K562 (cell line): ENCODE measurements around the gene PLA2G15. TPM values are rescaled to one million over a fixed set of nuclear protein-coding genes. Genes with fewer than 3 reads are reported as not detected.

ENCODE experiments used
- ATAC-seq: fragments of 200-7000 bp; cut with Tn5 transposase; 3 replicates; pipeline ENCODE4 v1.9.1; 2020; ENCODE audit warnings: moderate library complexity
- BruUV-seq: library from RNA; stranded (reverse); fragments of 400-500 nt; replicated peaks from 2 replicates; lab custom pipeline; 2021; lab: Mats Ljungman, UMichigan
- CTCF ChIA-PET: fragments of 300-600 bp; formaldehyde crosslinking; extraction: SDS; loops from one replicate; lab custom pipeline; 2021; ENCODE audit warnings: low intra/inter-chr PET ratio; lab: Yijun Ruan, JAX
- POLR2A ChIA-PET: fragments of 300-600, 350-650 bp; sonication (Branson Sonifier 250); formaldehyde crosslinking; extraction: SDS; loops from one replicate; lab custom pipeline; 2021; ENCODE audit warnings: antibody characterized with exemption, inconsistent platforms; lab: Yijun Ruan, JAX
- DNase-seq, 4 experiments: peaks; one replicate each; pipeline versions ENCODE4 v3.0.0 to v3.0.0-alpha.2; 2011 to 2018; ENCODE audit warnings: low spot score in 3 of 4, mixed read lengths in 3 of 4; ENCODE audit errors: extremely low read depth in 1 of 4
- FAIRE-seq: peaks from 2 replicates; lab custom pipeline; 2011; peaks lifted over from hg19 to GRCh38; lab: Jason Lieb, UNC
- H2AFZ ChIP-seq: 2 replicates; pipeline ENCODE4 v1.6.0; 2011; ENCODE audit warnings: low read depth, low read length, control low read depth, inconsistent platforms
- H3K27ac ChIP-seq: fragments of 200-600 bp; 3 replicates; pipeline ENCODE4 v1.8.0; 2011; ENCODE audit warnings: low read depth, mild to moderate bottlenecking, control low read depth, inconsistent platforms, low read length, moderate library complexity, mixed read lengths; ENCODE audit errors: extremely low read depth
- H3K27me3 ChIP-seq, 2 experiments: fragments of 300-600 bp in 1 of 2; 2 replicates in 1 of 2; 3 replicates in 1 of 2; pipeline versions ENCODE4 v1.6.0 to v1.8.0; 2011; ENCODE audit warnings: inconsistent platforms in 2 of 2, low read length in 2 of 2, mild to moderate bottlenecking in 1 of 2, mixed read lengths in 1 of 2, moderate library complexity in 1 of 2; ENCODE audit not compliant: control insufficient read depth in 2 of 2, insufficient read depth in 2 of 2
- H3K36me3 ChIP-seq: fragments of 300-600 bp; 3 replicates; pipeline ENCODE4 v1.8.0; 2011; ENCODE audit warnings: mild to moderate bottlenecking, low read length, inconsistent platforms; ENCODE audit not compliant: control insufficient read depth, insufficient read depth
- H3K4me1 ChIP-seq, 2 experiments: fragments of 200-600 bp in 1 of 2; replicated peaks in 1 of 2; 2 replicates in 1 of 2; 3 replicates in 1 of 2; pipeline versions ENCODE4 v1.5.1 to v1.8.0; 2011; ENCODE audit warnings: inconsistent platforms in 2 of 2, low read length in 2 of 2, mild to moderate bottlenecking in 1 of 2, mixed read lengths in 1 of 2, moderate library complexity in 1 of 2; ENCODE audit not compliant: control insufficient read depth in 2 of 2, insufficient read depth in 2 of 2
- H3K4me2 ChIP-seq: 2 replicates; pipeline ENCODE4 v1.6.1; 2011; ENCODE audit warnings: low read length, control low read depth, inconsistent platforms, mixed read lengths; ENCODE audit not compliant: insufficient read depth
- H3K4me3 ChIP-seq: fragments of 200-600 bp; sonication (generic), shearing (Covaris generic); 2 replicates; pipeline ENCODE4 v1.5.1; 2016; ENCODE audit warnings: control low read depth, inconsistent platforms
- H3K79me2 ChIP-seq: fragments of 200-600 bp; 3 replicates; pipeline ENCODE4 v1.8.0; 2011; ENCODE audit warnings: low read length, inconsistent platforms; ENCODE audit not compliant: control insufficient read depth, insufficient read depth
- H3K9ac ChIP-seq, 2 experiments: 2 replicates each; pipeline versions ENCODE4 v1.6.0 to v1.6.1; 2011; ENCODE audit warnings: low read depth in 2 of 2, low read length in 2 of 2, control low read depth in 1 of 2, inconsistent platforms in 1 of 2, mild to moderate bottlenecking in 1 of 2, mixed read lengths in 1 of 2; ENCODE audit not compliant: insufficient read depth in 1 of 2
- H3K9me1 ChIP-seq: one replicate; pipeline ENCODE4 v1.6.0; 2011; ENCODE audit warnings: inconsistent platforms, mild to moderate bottlenecking, low read length, moderate library complexity; ENCODE audit not compliant: control insufficient read depth, insufficient read depth
- H3K9me3 ChIP-seq: replicated peaks from 2 replicates; pipeline ENCODE4 v1.5.1; 2011; ENCODE audit warnings: low read depth, low read length, inconsistent platforms; ENCODE audit not compliant: control insufficient read depth, insufficient read depth
- H4K20me1 ChIP-seq: replicated peaks from 2 replicates; pipeline ENCODE4 v1.6.1; 2011; ENCODE audit warnings: low read length, inconsistent platforms, mixed read lengths; ENCODE audit not compliant: control insufficient read depth, insufficient read depth
- ETV6 ChIP-seq, 3 experiments: fragments of 150-350 bp in 1 of 3; sonication (generic) in 1 of 3; formaldehyde crosslinking in 1 of 3; IDR thresholded peaks; 2 replicates each; pipeline versions ENCODE4 v1.6.1 to v1.8.0; 2014 to 2022; ENCODE audit warnings: borderline replicate concordance in 2 of 3, low read depth in 2 of 3, antibody characterized with exemption in 1 of 3, low read length in 1 of 3, mild to moderate bottlenecking in 1 of 3, missing genetic modification reagents in 1 of 3
- KLF6 ChIP-seq: fragments of 250-450 bp; sonication (Bioruptor Pico); IDR thresholded peaks from 2 replicates; pipeline ENCODE4 v1.4.0; 2020; ENCODE audit warnings: mild to moderate bottlenecking, moderate library complexity, borderline replicate concordance
- MLLT1 ChIP-seq, 2 experiments: fragments of 450-650 bp; IDR thresholded peaks; 2 replicates each; pipeline ENCODE4 v1.6.1; 2016
- NCOA4 ChIP-seq: fragments of 450-650 bp; IDR thresholded peaks from 2 replicates; pipeline ENCODE4 v1.6.1; 2018; ENCODE audit warnings: mild to moderate bottlenecking; ENCODE audit not compliant: partially characterized antibody
- NONO ChIP-seq, 2 experiments: fragments of 200-400 bp in 1 of 2; fragments of 450-650 bp in 1 of 2; formaldehyde crosslinking in 1 of 2; IDR thresholded peaks; 2 replicates each; pipeline ENCODE4 v1.6.1; 2017; ENCODE audit warnings: low read depth in 2 of 2, mild to moderate bottlenecking in 2 of 2, moderate library complexity in 2 of 2, low read length in 1 of 2
- SIN3A ChIP-seq, 2 experiments: fragments of 150-350 bp in 1 of 2; IDR thresholded peaks; 2 replicates each; pipeline ENCODE4 v1.6.1; 2011 to 2016; ENCODE audit warnings: borderline replicate concordance in 2 of 2, low read depth in 2 of 2, low read length in 2 of 2, mild to moderate bottlenecking in 2 of 2, moderate library complexity in 2 of 2; ENCODE audit not compliant: control insufficient read depth in 1 of 2
- SRSF1 ChIP-seq: fragments of 200-400 bp; formaldehyde crosslinking; IDR thresholded peaks from 2 replicates; pipeline ENCODE4 v1.6.1; 2017; ENCODE audit warnings: mild to moderate bottlenecking, low read depth, low read length, moderate library complexity
- SRSF3 ChIP-seq: fragments of 200-400 bp; formaldehyde crosslinking; IDR thresholded peaks from 2 replicates; pipeline ENCODE4 v1.6.1; 2016; ENCODE audit warnings: mild to moderate bottlenecking, low read length, moderate library complexity; ENCODE audit not compliant: insufficient read depth
- ZBTB34 ChIP-seq: fragments of 250-450 bp; sonication (Bioruptor Pico); IDR thresholded peaks from 2 replicates; pipeline ENCODE4 v1.8.0; 2021; ENCODE audit warnings: mild to moderate bottlenecking, moderate library complexity
- ZFP36 ChIP-seq: fragments of 150-350 bp; IDR thresholded peaks from 2 replicates; pipeline ENCODE4 v1.6.1; 2018; ENCODE audit warnings: low read length, low read depth; ENCODE audit not compliant: partially characterized antibody
- ZNF316 ChIP-seq: fragments of 450-650 bp; IDR thresholded peaks from 2 replicates; pipeline ENCODE4 v1.6.1; 2016
- ZNF507 ChIP-seq: conservative IDR thresholded peaks from 2 replicates; pipeline ENCODE4 v1.6.1; 2017; ENCODE audit warnings: missing genetic modification characterization, missing compliant biosample characterization
- ZNF583 ChIP-seq: fragments of 250-450 bp; sonication (Bioruptor Pico); IDR thresholded peaks from 2 replicates; pipeline ENCODE4 v1.4.0; 2020
- WGBS: fragments of 100-300 bp; shearing (Covaris generic); methylation state at CpG from one replicate; pipeline ENCODE4 v1.1.6; 2016; ENCODE audit warnings: low coverage, mixed read lengths; ENCODE audit not compliant: insufficient coverage; ENCODE audit errors: missing lambda C conversion rate; 5-methylcytosine and 5-hydroxymethylcytosine counted together
- in situ Hi-C: fragments of 300-500 bp; cut with MboI; formaldehyde crosslinking; loops from 4 replicates; pipeline ENCODE4 v1.15.0; 2018; ENCODE audit warnings: inconsistent platforms, mixed read lengths
- intact Hi-C: fragments of 100-400 bp; cut with micrococcal nuclease; formaldehyde crosslinking; loops from 2 replicates; pipeline ENCODE4 v1.14.2; 2022
- polyA plus RNA-seq, 8 experiments: library from polyadenylated mRNA; depleted of rRNA in 4 of 8; stranded (reverse) in 5 of 8; unstranded in 3 of 8; fragments of >200 nt; fragmentation: Nextera tagmentation in 2 of 8; fragmentation: Illumina TruSeq in 1 of 8; extraction: Ambion mirVana in 2 of 8; extraction: Trizol in 1 of 8; gene quantifications; 2 replicates each; pipeline versions ENCODE4 v1.2.1 to v1.2.3, GENCODE V29; 2011 to 2014; ENCODE audit warnings: inconsistent platforms in 1 of 8, missing spikeins in 1 of 8
- total RNA-seq, 7 experiments: library from RNA; depleted of rRNA in 6 of 7; stranded (reverse); fragments of >200 nt in 6 of 7; fragmentation: Illumina TruSeq in 2 of 7; extraction: Trizol in 2 of 7; gene quantifications; 2 replicates each; pipeline versions ENCODE4 v1.2.1 to v1.2.3, GENCODE V29; 2011 to 2021; ENCODE audit warnings: low replicate concordance in 1 of 7

Gene PLA2G15
- total and polyA plus RNA-seq, 9 of the 15 experiments (the other 6 are each of a cell fraction or from before 2014, with no cell fraction given): 0.42 to 8.6 (median 4.8) TPM

- Histone ChIP-seq H3K9me3 (no peaks in the 10 kb centered on the region), H3K9me1 (no peaks in the 10 kb centered on the region), H3K27ac (no peak overlapping the region), H3K27me3 (no peaks in the 10 kb centered on the region), H4K20me1 (peaks cover 36% of the 10 kb centered on the region), H3K4me1 (peaks cover 8 to 19% of the 10 kb centered on the region in 2 experiments; a peak in 3 of 5 replicates), H3K9ac (no peak overlapping the region), H3K4me3 (no peak overlapping the region), H3K36me3 (peaks cover 70% of the 10 kb centered on the region), H2AFZ (no peak overlapping the region), H3K79me2 (peaks cover 81% of the 10 kb centered on the region), H3K4me2 (no peak overlapping the region)
- intact Hi-C loops: no loop called here
- FAIRE-seq (no peak), DNase-seq (no peak), ATAC-seq (no peak)
- ChIA-PET POLR2A (interaction anchor here (0.6 kb wide), 1 partner anchor 13 kb away, joined by 3 read pairs; no protein-coding TSS in a partner anchor), CTCF (no interaction called here)
- TF ChIP-seq SIN3A (IDR thresholded peaks at IDR 0.05; ENCODE audit: borderline replicate concordance in 2 of 2, control insufficient read depth in 1 of 2, low read depth in 2 of 2, low read length in 2 of 2) (no peak), NCOA4 (no peak), ZFP36 (no peak), ZBTB34 (CRISPR knock-in tag) (no peak), ZNF583 (CRISPR knock-in tag) (no peak), ETV6 (IDR thresholded peaks at IDR 0.05; ENCODE audit: borderline replicate concordance in 1 of 2, low read depth in 2 of 2, low read length in 1 of 2) (no peak), ETV6 (CRISPR knock-in tag; IDR thresholded peaks at IDR 0.05; ENCODE audit: borderline replicate concordance) (no peak), SRSF3 (no peak), KLF6 (no peak), ZNF507 (tag) (no peak), SRSF1 (no peak), NONO (IDR thresholded peaks at IDR 0.05; ENCODE audit: low read depth in 2 of 2, low read length in 1 of 2) (no peak), MLLT1 (IDR thresholded peaks at IDR 0.05) (no peak), ZNF316 (no peak)
- in situ Hi-C loops: no loop called here
- 0% methylated on average over 1 of the region's 1 CpG for WGBS
- BruUV-seq: no TSS peak
Observed at GRCh38 chr16:68270353-68270752, 25.2 kb downstream of the PLA2G15 start.
